Spinal cord (tissue), 10 donors: ENCODE measurements around the gene NDEL1. TPM values are rescaled to one million over a fixed set of nuclear protein-coding genes. Genes with fewer than 3 reads are reported as not detected.

Source experiments
- DNase-seq, 6 donors: peaks; one replicate each; pipeline versions ENCODE4 v3.0.0 to v3.0.0-alpha.2; 2013 to 2015; ENCODE audit warnings: low spot score in 6 of 6, low read depth in 4 of 6
- H3K27ac ChIP-seq: one replicate; pipeline ENCODE4 v1.5.1; 2013; ENCODE audit warnings: low read depth, low read length, control low read depth
- H3K27me3 ChIP-seq: one replicate; pipeline ENCODE4 v1.6.1; 2013; ENCODE audit warnings: low read length; ENCODE audit not compliant: control insufficient read depth, insufficient read depth
- H3K36me3 ChIP-seq: one replicate; pipeline ENCODE4 v1.6.1; 2013; ENCODE audit warnings: low read length; ENCODE audit not compliant: control insufficient read depth, insufficient read depth
- H3K4me1 ChIP-seq: one replicate; pipeline ENCODE4 v1.6.1; 2013; ENCODE audit warnings: low read length; ENCODE audit not compliant: control insufficient read depth, insufficient read depth
- H3K4me3 ChIP-seq: one replicate; pipeline ENCODE4 v1.5.1; 2013; ENCODE audit warnings: low read depth, low read length, control low read depth
- H3K9me3 ChIP-seq: one replicate; pipeline ENCODE4 v1.6.1; 2013; ENCODE audit warnings: low read length; ENCODE audit not compliant: control insufficient read depth, insufficient read depth
- WGBS: methylation state at CpG from one replicate; pipeline ENCODE4 v1.1.5; 2013; ENCODE audit warnings: missing lambda C conversion rate; ENCODE audit not compliant: insufficient coverage; 5-methylcytosine and 5-hydroxymethylcytosine counted together
- polyA plus RNA-seq, 2 donors: library from polyadenylated mRNA; unstranded; fragments of 120-200 nt; gene quantifications; one replicate each; pipeline ENCODE4 v1.2.1, GENCODE V29; 2013; ENCODE audit not compliant: insufficient read length in 2 of 2
- total RNA-seq, 2 donors: library from RNA; depleted of rRNA in 1 of 2; stranded (reverse); fragments of 120-200 nt in 1 of 2; fragments of >200 nt in 1 of 2; gene quantifications; one replicate each; pipeline versions ENCODE4 v1.2.3 to v1.2.4, GENCODE V29; 2013 to 2014
- donor health status: healthy.

Gene NDEL1
- total and polyA plus RNA-seq, 4 donors, result 30.7 to 48.9 (median 47.1) TPM

DNA sequence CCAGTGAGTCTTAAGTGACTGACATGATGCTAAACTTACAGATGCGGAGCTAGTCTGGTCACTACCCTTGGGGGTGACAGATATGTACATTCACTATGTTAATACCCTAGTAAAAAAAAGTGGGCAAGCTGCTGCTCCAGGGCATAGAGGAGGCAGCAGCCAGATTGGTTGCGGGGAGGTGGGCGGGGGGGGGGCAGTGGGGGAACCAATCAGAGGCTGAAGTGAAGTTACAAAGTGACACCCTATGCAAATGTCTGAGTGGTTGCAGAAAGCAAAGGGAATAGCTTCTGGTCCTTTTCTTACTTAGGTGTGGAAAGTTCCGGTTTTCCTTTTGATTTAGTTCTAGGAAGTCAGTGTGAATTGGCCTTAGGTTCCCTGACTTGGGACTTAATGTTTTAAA, 12.1 kb downstream of the NDEL1 start:
- Histone ChIP-seq H3K9me3 (no peaks in the 10 kb centered on the region), H3K4me1 (no peaks in the 10 kb centered on the region), H3K4me3 (no peak overlapping the region), H3K27ac (no peak overlapping the region), H3K36me3 (peaks cover 23% of the 10 kb centered on the region), H3K27me3 (no peaks in the 10 kb centered on the region)
- 57% methylated on average over 2 of the region's 4 CpGs for WGBS
- no peak for DNase-seq

DNA sequence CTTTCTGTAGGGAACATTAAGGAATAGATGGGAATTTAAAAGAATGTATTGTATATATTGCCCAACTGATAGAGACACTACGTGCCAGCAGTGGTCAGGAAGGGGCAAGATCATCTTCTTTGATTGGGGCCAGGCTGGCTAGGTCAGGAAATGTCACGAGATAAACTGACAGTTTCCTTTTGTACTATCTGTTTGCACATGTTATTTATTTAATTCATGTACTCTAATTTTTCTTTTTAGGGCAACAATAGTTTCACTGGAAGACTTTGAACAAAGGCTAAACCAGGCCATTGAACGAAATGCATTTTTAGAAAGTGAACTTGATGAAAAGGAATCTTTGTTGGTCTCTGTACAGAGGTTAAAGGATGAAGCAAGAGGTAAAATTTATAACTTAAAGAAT, 12.6 kb downstream of the NDEL1 start:
- H3K27me3 ChIP-seq, result no peaks in the 10 kb centered on the region
- H3K27ac ChIP-seq, result no peak overlapping the region
- peaks cover 23% of the 10 kb centered on the region for H3K36me3 ChIP-seq
- no peak for DNase-seq
- H3K4me1 ChIP-seq, result no peaks in the 10 kb centered on the region
- H3K4me3 ChIP-seq, result no peak overlapping the region
- no peaks in the 10 kb centered on the region for H3K9me3 ChIP-seq
- no CpG with 5 or more reads among the region's 3 CpGs for WGBS

DNA sequence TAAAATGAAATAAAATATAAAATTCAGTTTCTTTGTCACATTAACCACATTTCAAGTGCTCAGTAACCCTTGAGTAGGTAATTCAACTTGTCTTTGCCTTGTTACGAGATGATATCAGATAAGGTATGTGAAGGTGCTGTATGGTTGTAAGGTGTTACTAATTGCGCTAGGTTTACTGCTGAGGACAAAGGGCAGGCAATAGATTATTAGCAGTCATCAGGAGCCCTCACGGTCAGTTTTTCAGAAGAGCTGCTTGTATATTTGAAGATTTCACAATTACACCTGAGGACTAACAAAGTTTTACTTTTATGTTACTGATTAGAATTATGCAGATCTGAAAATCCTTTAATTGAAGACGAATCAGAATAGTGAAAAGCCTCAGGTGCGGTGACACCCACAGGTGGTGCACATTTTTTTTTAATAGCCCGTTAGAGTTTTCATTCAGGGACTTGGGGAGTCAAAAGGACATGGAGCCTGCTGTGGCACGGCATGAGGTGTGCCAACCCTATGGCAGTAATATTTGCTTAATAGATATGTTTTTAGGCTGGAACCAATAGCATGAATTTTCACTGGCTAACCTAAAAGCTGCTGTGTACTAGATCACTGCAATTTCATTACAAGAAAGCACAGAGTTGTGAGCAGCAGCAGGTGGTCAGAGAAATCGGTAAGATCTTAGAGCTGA, 16.4 kb downstream of the NDEL1 start:
- H3K27me3 ChIP-seq, result no peaks in the 10 kb centered on the region
- DNase-seq, result no peak
- WGBS, result 91% methylated on average over 4 of the region's 8 CpGs
- no peak overlapping the region for H3K27ac ChIP-seq
- H3K36me3 ChIP-seq, result peaks cover 32% of the 10 kb centered on the region
- H3K9me3 ChIP-seq, result no peaks in the 10 kb centered on the region
- no peaks in the 10 kb centered on the region for H3K4me1 ChIP-seq
- no peak overlapping the region for H3K4me3 ChIP-seq

DNA sequence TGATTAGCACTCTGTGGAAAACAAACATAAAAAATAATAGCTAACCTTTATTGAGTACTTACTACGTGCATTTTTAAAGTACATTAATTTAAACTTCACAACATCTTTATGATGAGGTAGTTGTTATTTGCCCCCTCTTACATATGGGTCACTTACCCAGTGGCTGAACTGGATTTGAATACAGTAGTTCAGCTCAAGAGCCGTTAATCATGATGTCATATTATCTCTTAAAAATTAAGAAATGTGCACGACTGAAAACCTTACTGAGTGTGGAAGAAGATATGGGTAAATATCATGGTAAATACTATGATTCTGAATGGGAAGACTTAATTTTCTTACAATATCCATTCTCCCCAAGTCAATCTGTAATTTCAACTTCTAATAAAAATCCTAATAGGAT, 17.6 kb downstream of the NDEL1 start:
- H3K4me3 ChIP-seq, result no peak overlapping the region
- no peaks in the 10 kb centered on the region for H3K4me1 ChIP-seq
- H3K27me3 ChIP-seq, result no peaks in the 10 kb centered on the region
- no peak overlapping the region for H3K27ac ChIP-seq
- no CpG with 5 or more reads among the region's 3 CpGs for WGBS
- DNase-seq, result no peak
- peaks cover 29% of the 10 kb centered on the region for H3K36me3 ChIP-seq
- H3K9me3 ChIP-seq, result no peaks in the 10 kb centered on the region

DNA sequence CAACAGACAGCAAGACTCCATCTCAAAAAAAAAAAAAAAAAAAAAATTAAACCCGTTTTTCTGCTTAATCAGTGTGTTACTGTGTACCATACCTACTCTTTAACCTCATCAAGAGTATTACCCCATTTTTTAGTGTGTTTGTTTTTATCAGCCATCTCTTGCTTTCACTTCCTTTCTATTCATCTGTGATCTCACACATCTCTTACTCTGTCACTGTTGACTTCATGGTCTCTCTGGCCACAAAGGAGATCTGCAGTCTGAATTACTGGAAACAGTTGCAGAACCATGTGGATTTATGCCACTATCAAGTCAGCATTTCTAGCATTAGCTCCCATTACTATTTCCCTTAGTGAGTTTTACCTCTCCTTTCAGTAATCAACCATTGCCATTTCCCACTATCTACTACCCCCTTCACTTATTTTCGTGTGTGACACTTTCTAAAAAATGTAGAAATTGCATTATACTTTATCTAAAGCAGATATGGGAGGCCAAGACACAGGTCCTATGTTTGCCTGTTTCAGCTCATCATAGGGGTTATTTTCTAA, 20.1 kb downstream of the NDEL1 start:
- DNase-seq, result no peak
- no CpG with 5 or more reads among the region's 2 CpGs for WGBS
- Histone ChIP-seq H3K9me3 (no peaks in the 10 kb centered on the region), H3K4me3 (no peak overlapping the region), H3K4me1 (no peaks in the 10 kb centered on the region), H3K27me3 (no peaks in the 10 kb centered on the region), H3K27ac (no peak overlapping the region), H3K36me3 (peaks cover 21% of the 10 kb centered on the region)

DNA sequence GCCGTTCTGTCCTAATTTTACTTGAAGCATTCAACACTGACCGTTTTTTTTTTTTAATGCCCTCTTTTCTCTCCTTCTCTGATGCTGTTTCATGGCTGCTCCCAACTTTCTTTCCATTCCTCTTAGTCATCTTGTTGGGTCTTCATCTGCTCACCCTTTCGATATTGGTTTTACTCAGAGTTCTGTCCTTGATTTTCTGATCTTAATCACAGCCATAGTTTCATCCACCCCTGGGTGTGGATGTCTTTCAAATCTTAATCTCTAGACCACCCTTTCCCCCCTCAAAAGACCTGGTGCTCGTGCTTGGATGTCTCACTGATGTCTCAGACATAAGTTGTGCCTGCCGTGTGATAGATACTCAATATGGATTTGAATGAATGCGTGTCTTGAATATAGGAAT, 22.4 kb downstream of the NDEL1 start:
- WGBS, result 98% methylated on average over 4 of the region's 6 CpGs
- no peaks in the 10 kb centered on the region for H3K9me3 ChIP-seq
- H3K36me3 ChIP-seq, result peaks cover 20% of the 10 kb centered on the region
- no peaks in the 10 kb centered on the region for H3K27me3 ChIP-seq
- no peaks in the 10 kb centered on the region for H3K4me1 ChIP-seq
- DNase-seq, result no peak
- H3K4me3 ChIP-seq, result no peak overlapping the region
- no peak overlapping the region for H3K27ac ChIP-seq

DNA sequence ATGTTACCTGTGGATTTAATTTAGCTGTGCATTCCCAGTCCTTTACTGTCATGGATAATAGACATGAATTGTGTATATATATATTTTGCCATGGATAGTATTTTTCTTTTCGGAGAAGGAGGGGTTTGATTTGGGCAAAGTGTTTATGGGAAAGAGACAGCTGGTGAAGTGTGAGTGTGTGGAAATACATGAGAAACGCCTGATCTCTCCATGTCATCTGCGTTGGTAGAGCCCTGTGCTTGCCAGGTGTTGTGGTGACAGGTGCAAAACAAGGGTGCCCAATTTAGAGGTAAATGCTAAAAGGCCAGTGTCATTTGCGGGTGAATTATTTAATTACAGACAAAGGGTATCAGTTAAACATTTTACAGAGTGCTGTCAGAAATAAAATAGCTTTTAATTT, 23.4 kb downstream of the NDEL1 start:
- DNase-seq, result peak in 1 of 6 donors; percentile 53
- H3K27ac ChIP-seq, result no peak overlapping the region
- 94% methylated on average over 3 of the region's 4 CpGs for WGBS

DNA sequence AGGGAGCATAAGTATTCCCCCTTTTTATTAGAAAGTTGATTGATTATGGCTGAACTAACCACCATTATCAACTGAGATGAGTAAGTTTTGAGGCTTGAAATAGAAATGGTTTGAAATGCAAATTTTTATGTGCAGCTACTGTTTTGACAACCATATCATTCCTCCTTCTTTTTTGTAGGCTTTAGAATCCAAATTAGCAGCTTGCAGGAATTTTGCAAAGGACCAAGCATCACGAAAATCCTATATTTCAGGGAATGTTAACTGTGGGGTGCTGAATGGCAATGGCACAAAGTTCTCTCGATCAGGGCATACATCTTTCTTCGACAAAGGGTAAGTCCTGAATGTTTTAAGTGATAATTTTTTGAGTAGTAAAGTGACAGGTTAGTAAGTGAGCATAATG, 24.1 kb downstream of the NDEL1 start:
- WGBS, result 100% methylated on average over 1 of the region's 3 CpGs
- Histone ChIP-seq H3K9me3 (no peaks in the 10 kb centered on the region), H3K4me1 (peaks cover 5% of the 10 kb centered on the region), H3K4me3 (no peak overlapping the region), H3K27me3 (no peaks in the 10 kb centered on the region), H3K36me3 (peaks cover 23% of the 10 kb centered on the region), H3K27ac (no peak overlapping the region)
- peak in 1 of 6 donors; percentile 54 for DNase-seq

More for the DNA sequence above, 23.4 kb downstream of the NDEL1 start:
- Histone ChIP-seq H3K36me3 (peaks cover 20% of the 10 kb centered on the region), H3K4me3 (no peak overlapping the region), H3K9me3 (no peaks in the 10 kb centered on the region), H3K4me1 (no peaks in the 10 kb centered on the region), H3K27me3 (no peaks in the 10 kb centered on the region)

DNA sequence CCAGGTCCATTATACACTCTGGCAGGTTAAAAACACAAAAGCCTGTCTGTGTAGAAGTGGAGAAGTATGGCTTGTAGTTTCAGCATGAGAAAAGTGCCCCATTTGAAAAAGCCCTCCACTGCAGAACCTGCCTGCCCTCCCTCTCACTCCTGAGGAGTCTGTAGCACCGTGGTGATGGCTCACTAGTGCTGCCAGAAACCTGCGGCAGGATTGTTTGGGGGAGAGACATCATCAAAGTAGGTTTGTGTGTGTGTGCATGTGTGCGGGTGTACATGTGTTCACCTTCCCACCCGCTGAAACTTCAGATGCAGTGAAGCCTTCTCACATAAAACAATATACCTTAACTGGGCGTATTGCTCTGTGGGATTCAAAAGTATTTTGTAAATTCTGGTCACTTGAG, 26.9 kb downstream of the NDEL1 start:
- Histone ChIP-seq H3K9me3 (no peaks in the 10 kb centered on the region), H3K4me3 (no peak overlapping the region), H3K4me1 (peaks cover 23% of the 10 kb centered on the region), H3K27ac (no peak overlapping the region), H3K27me3 (no peaks in the 10 kb centered on the region), H3K36me3 (peaks cover 24% of the 10 kb centered on the region)
- 100% methylated on average over 1 of the region's 5 CpGs for WGBS
- no peak for DNase-seq

DNA sequence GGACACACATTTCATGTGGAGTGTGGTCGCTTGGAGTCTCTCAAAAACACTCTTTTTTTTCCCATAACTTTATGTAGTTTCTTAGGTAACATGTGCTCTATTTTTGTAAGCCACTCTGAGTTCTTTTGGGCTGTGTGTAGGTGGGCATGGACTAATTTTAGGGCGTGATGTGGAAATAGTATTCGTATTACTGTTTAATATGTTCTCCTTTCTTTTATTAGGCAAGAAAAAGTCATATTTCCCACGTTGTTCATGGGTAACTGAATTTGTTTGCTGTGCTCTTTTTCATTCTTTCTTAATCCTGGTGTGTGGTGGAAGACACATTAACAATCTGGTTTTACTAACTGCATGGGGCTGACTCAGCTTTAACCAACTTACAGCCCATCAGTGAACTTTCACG, 27.4 kb downstream of the NDEL1 start:
- Histone ChIP-seq H3K27ac (no peak overlapping the region), H3K36me3 (peaks cover 26% of the 10 kb centered on the region)
- 67% methylated on average over 1 of the region's 5 CpGs for WGBS

More for the DNA sequence above, 27.4 kb downstream of the NDEL1 start:
- no peak overlapping the region for H3K4me3 ChIP-seq
- no peaks in the 10 kb centered on the region for H3K9me3 ChIP-seq
- peaks cover 29% of the 10 kb centered on the region for H3K4me1 ChIP-seq
- DNase-seq, result no peak
- no peaks in the 10 kb centered on the region for H3K27me3 ChIP-seq
